Left ventricle myocardium inferior (tissue), 1 donor: ENCODE measurements around the gene TMEM26. TPM values are rescaled to one million over a fixed set of nuclear protein-coding genes. Genes with fewer than 3 reads are reported as not detected.

Experiments used
- total RNA-seq: library from RNA; stranded (reverse); fragmentation: NEBNext Ultra II Directional; extraction: Animal tissue kit (Norgen Biotek cat#: 25700); gene quantifications from one replicate; pipeline ENCODE4 v1.2.1, GENCODE V29; 2021
- donor health status: DM: no; HTN: yes; CAD: no; lungs with severe emphysema.

The TMEM26 gene
- total RNA-seq, 1 donor from 2014 or later = 0.30 TPM

Other genes starting within 250 kb of the TMEM26 start
- not detected for gene CABCOCO1, start 209.5 kb upstream of the TMEM26 start, total RNA-seq